Measurements from ENCODE around the gene ERI2.
"Not testable (repeated sequence)": the region's sequence is repeated elsewhere in the genome, so short reads cannot be mapped to it uniquely, and the experiment has no call there.

Gene ERI2

GRCh38 chr16:20812510-20812909 is 6.2 kb upstream of the ERI2 start:
- no peak for DNase-seq

GRCh38 chr16:20811889-20812439 is 5.7 kb upstream of the ERI2 start:
- DNase-seq, result no peak

- no peak for DNase-seq
Measured at GRCh38 chr16:20807862-20808261, 1.6 kb upstream of the ERI2 start.

GRCh38 chr16:20805684-20806167 is 546 bp downstream of the ERI2 start:
- not testable (repeated sequence) for DNase-seq

GRCh38 chr16:20803561-20804214 is 2.6 kb downstream of the ERI2 start:
- DNase-seq, result no peak

- DNase-seq, result no peak
Measured at GRCh38 chr16:20803192-20803560, 3.1 kb downstream of the ERI2 start.

GRCh38 chr16:20801278-20801677 is 5.0 kb downstream of the ERI2 start:
- no peak for DNase-seq

GRCh38 chr16:20799599-20799998 is 6.7 kb downstream of the ERI2 start:
- DNase-seq, result no peak

- DNase-seq, result peak in 1 of 2 donors; percentile 14
Measured at GRCh38 chr16:20798364-20798763, 7.9 kb downstream of the ERI2 start.

- DNase-seq, result no peak
Measured at GRCh38 chr16:20791923-20792612, 14.2 kb downstream of the ERI2 start.

- no peak for DNase-seq
Measured at GRCh38 chr16:20789130-20789529, 17.1 kb downstream of the ERI2 start.

GRCh38 chr16:20784204-20784603 is 22.1 kb downstream of the ERI2 start:
- no peak for DNase-seq

- no peak for DNase-seq
Measured at GRCh38 chr16:20782470-20782869, 23.8 kb downstream of the ERI2 start.

- no peak for DNase-seq
Measured at GRCh38 chr16:20781697-20782096, 24.6 kb downstream of the ERI2 start.

GRCh38 chr16:20774703-20775362 is 31.4 kb downstream of the ERI2 start:
- peak; percentile 57 to 59 for DNase-seq

GRCh38 chr16:20773679-20774078 is 32.6 kb downstream of the ERI2 start:
- no peak for DNase-seq

GRCh38 chr16:20768818-20769217 is 37.5 kb downstream of the ERI2 start:
- no peak for DNase-seq

GRCh38 chr16:20768121-20768520 is 38.2 kb downstream of the ERI2 start:
- no peak for DNase-seq

GRCh38 chr16:20767577-20767976 is 38.7 kb downstream of the ERI2 start:
- DNase-seq, result no peak

- DNase-seq, result no peak
Measured at GRCh38 chr16:20766294-20766693, 40.0 kb downstream of the ERI2 start.

GRCh38 chr16:20765732-20766131 is 40.5 kb downstream of the ERI2 start:
- no peak for DNase-seq

- DNase-seq, result not testable (repeated sequence)
Measured at GRCh38 chr16:20764448-20764847, 41.8 kb downstream of the ERI2 start.

- peak; percentile 81 to 86 for DNase-seq
Measured at GRCh38 chr16:20763461-20764232, 42.6 kb downstream of the ERI2 start, which contains the start of gene ACSM3. TSS of gene ACSM3 (plus strand) at chr16:20764014. CDS start at chr16:20770035, 6,021 bp downstream.
